ENCODE measurements around the gene ATF4. TPM values are rescaled to one million over a fixed set of nuclear protein-coding genes. Genes with fewer than 3 reads are reported as not detected.

ATF4 gene
- total and polyA plus RNA-seq, 2 of the 13 experiments (the other 11 are each of a cell fraction or from before 2014, with no cell fraction given): 486 to 1,297 TPM

GRCh38 chr22:39545386-39546365 lies 25.3 kb downstream of the ATF4 start (continued):
- TF ChIP-seq ZNF574 (CRISPR knock-in tag; IDR thresholded peaks at IDR 0.05): peak; percentile 85
- TF ChIP-seq ZNF205 (CRISPR knock-in tag; IDR thresholded peaks at IDR 0.05): peak; percentile 60; the same call in 1 of the 2 replicates
- TF ChIP-seq ZNF281 (CRISPR knock-in tag; IDR thresholded peaks at IDR 0.05; ENCODE audit: borderline replicate concordance): peak; percentile 68; the same call in 1 of the 2 replicates
- TF ChIP-seq, protein P1, sequence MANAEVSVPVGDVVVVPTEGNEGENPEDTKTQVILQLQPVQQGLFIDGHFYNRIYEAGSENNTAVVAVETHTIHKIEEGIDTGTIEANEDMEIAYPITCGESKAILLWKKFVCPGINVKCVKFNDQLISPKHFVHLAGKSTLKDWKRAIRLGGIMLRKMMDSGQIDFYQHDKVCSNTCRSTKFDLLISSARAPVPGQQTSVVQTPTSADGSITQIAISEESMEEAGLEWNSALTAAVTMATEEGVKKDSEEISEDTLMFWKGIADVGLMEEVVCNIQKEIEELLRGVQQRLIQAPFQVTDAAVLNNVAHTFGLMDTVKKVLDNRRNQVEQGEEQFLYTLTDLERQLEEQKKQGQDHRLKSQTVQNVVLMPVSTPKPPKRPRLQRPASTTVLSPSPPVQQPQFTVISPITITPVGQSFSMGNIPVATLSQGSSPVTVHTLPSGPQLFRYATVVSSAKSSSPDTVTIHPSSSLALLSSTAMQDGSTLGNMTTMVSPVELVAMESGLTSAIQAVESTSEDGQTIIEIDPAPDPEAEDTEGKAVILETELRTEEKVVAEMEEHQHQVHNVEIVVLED (CRISPR knock-in tag; IDR thresholded peaks at IDR 0.05; ENCODE audit: borderline replicate concordance): no peak
- TF ChIP-seq, protein P2, sequence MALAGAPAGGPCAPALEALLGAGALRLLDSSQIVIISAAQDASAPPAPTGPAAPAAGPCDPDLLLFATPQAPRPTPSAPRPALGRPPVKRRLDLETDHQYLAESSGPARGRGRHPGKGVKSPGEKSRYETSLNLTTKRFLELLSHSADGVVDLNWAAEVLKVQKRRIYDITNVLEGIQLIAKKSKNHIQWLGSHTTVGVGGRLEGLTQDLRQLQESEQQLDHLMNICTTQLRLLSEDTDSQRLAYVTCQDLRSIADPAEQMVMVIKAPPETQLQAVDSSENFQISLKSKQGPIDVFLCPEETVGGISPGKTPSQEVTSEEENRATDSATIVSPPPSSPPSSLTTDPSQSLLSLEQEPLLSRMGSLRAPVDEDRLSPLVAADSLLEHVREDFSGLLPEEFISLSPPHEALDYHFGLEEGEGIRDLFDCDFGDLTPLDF (CRISPR knock-in tag; IDR thresholded peaks at IDR 0.05): peak; percentile 74; the same call in 1 of the 2 replicates
- peak; percentile 99 for TF ChIP-seq WIZ (CRISPR knock-in tag; IDR thresholded peaks at IDR 0.05)
- no peak for TF ChIP-seq ZMYM3 (CRISPR knock-in tag; IDR thresholded peaks at IDR 0.05)
- TF ChIP-seq ZNF367 (CRISPR knock-in tag; IDR thresholded peaks at IDR 0.05; ENCODE audit: borderline replicate concordance): peak; percentile 56; the same call in 1 of the 2 replicates
- TF ChIP-seq ZNF501 (CRISPR knock-in tag; IDR thresholded peaks at IDR 0.05): no peak
- no peak for TF ChIP-seq FOXJ3 (CRISPR knock-in tag; IDR thresholded peaks at IDR 0.05; ENCODE audit: borderline replicate concordance)
- TF ChIP-seq ZEB1 (IDR thresholded peaks at IDR 0.05; ENCODE audit: insufficient replicate concordance, low read depth): no peak
- TF ChIP-seq PRDM15 (CRISPR knock-in tag; IDR thresholded peaks at IDR 0.05): peak; percentile 69; the same call in 1 of the 2 replicates
- peak; percentile 75 for TF ChIP-seq TEAD3 (CRISPR knock-in tag; optimal IDR thresholded peaks at IDR 0.05; ENCODE audit: borderline replicate concordance)

Measured in HepG2 (cell line).